Aortic smooth muscle cell (primary cell): ENCODE data around the gene EHBP1. TPM values are rescaled to one million over a fixed set of nuclear protein-coding genes. Genes with fewer than 3 reads are reported as not detected.

Experiments used
- total RNA-seq: library from RNA; depleted of rRNA; stranded (reverse); fragments of >200 nt; gene quantifications from 2 replicates; pipeline ENCODE4 v1.2.3, GENCODE V29; 2014

Gene EHBP1
- total RNA-seq: 34.6 and 43.5 TPM in 2 replicates

GRCh38 chr2:62705007-62705829, at the start of gene EHBP1:
EHBP1 (plus strand) TSS chr2:62705713; CDS start chr2:62707192, 1,479 bp downstream.

GRCh38 chr2:63050334-63051041, 345.0 kb downstream of the EHBP1 start, which contains the start of gene OTX1:
OTX1 (plus strand) TSS chr2:63050830; CDS start chr2:63052991, 2,161 bp downstream.

Other genes with a start within 250 kb of the EHBP1 start
- 2.2 TPM in 2 replicates for gene TMEM17, start 199.5 kb upstream of the EHBP1 start, total RNA-seq